ENCODE measurements around the gene ITK.
A peak's percentile ranks its signal among the peaks of the same experiment; 100 is the strongest.

ITK gene

GRCh38 chr5:157180374-157181264 is at the start of gene ITK:
TSS of gene ITK (plus strand) at chr5:157180840. CDS start at chr5:157180978, 138 bp downstream.
- no peak for DNase-seq

GRCh38 chr5:157130925-157131324 is 49.7 kb upstream of the ITK start:
- no peak for DNase-seq

- DNase-seq: no peak
Observed at GRCh38 chr5:157132281-157132612, 48.4 kb upstream of the ITK start.

GRCh38 chr5:157137691-157138090 is 42.9 kb upstream of the ITK start:
- peak; percentile 56 to 81 for DNase-seq

- peak; percentile 99 for DNase-seq
Observed at GRCh38 chr5:157142317-157143126, 38.1 kb upstream of the ITK start, which contains the start of gene MED7. TSS of gene MED7 (minus strand) at chr5:157142865. CDS start at chr5:157139431, 3,434 bp downstream.

GRCh38 chr5:157143127-157143971 is 37.3 kb upstream of the ITK start:
- DNase-seq: no peak

GRCh38 chr5:157148734-157149615 is 31.7 kb upstream of the ITK start:
- DNase-seq: peak; percentile 55 to 94

- DNase-seq: no peak
Observed at GRCh38 chr5:157150995-157151394, 29.6 kb upstream of the ITK start.

GRCh38 chr5:157155297-157155696 is 25.3 kb upstream of the ITK start:
- no peak for DNase-seq

GRCh38 chr5:157157293-157157891 is 23.2 kb upstream of the ITK start:
- no peak for DNase-seq

- DNase-seq: no peak
Observed at GRCh38 chr5:157159209-157159751, 21.4 kb upstream of the ITK start.

- no peak for DNase-seq
Observed at GRCh38 chr5:157160001-157160400, 20.6 kb upstream of the ITK start.

GRCh38 chr5:157161996-157162395 is 18.6 kb upstream of the ITK start:
- DNase-seq: no peak

- no peak for DNase-seq
Observed at GRCh38 chr5:157162919-157163510, 17.6 kb upstream of the ITK start.

- DNase-seq: no peak
Observed at GRCh38 chr5:157164521-157164920, 16.1 kb upstream of the ITK start.

- no peak for DNase-seq
Observed at GRCh38 chr5:157165261-157165660, 15.4 kb upstream of the ITK start.

- DNase-seq: no peak
Observed at GRCh38 chr5:157165668-157166067, 15.0 kb upstream of the ITK start.

- DNase-seq: no peak
Observed at GRCh38 chr5:157166214-157167213, 14.1 kb upstream of the ITK start, which contains the start of gene GARIN3. TSS of gene GARIN3 (minus strand) at chr5:157166264. CDS start at chr5:157166168, 96 bp downstream.

- no peak for DNase-seq
Observed at GRCh38 chr5:157167214-157167621, 13.4 kb upstream of the ITK start.
